Lung (tissue), 12 donors: ENCODE results near the gene PTTG1IP2. TPM values are rescaled to one million over a fixed set of nuclear protein-coding genes. Genes with fewer than 3 reads are reported as not detected.

Source experiments
- ATAC-seq: fragments of 200-7000 bp; cut with Tn5 transposase; one replicate; pipeline ENCODE4 v1.9.1; 2020; ENCODE audit warnings: moderate number of reproducible peaks; ENCODE audit not compliant: insufficient read depth, low FRiP score
- DNase-seq, 3 donors: peaks; one replicate each; pipeline ENCODE4 v3.0.0-alpha.2; 2013 to 2017
- H3K27ac ChIP-seq, 2 donors: one replicate each; pipeline ENCODE4 v1.5.1; 2013; ENCODE audit warnings: mild to moderate bottlenecking in 2 of 2, moderate library complexity in 2 of 2, control low read depth in 1 of 2, inconsistent platforms in 1 of 2, low read depth in 1 of 2, low read length in 1 of 2
- H3K27me3 ChIP-seq, 3 donors: one replicate each; pipeline ENCODE4 v1.5.1; 2013; ENCODE audit warnings: low read length in 2 of 3; ENCODE audit not compliant: control insufficient read depth in 3 of 3, insufficient read depth in 3 of 3
- H3K36me3 ChIP-seq, 4 donors: one replicate each; pipeline ENCODE4 v1.5.1; 2013; ENCODE audit warnings: low read length in 4 of 4, mild to moderate bottlenecking in 1 of 4, moderate library complexity in 1 of 4; ENCODE audit not compliant: control insufficient read depth in 4 of 4, insufficient read depth in 4 of 4
- H3K4me1 ChIP-seq, 5 donors: one replicate each; pipeline ENCODE4 v1.5.1; 2013; ENCODE audit warnings: low read length in 5 of 5, mild to moderate bottlenecking in 2 of 5, moderate library complexity in 1 of 5; ENCODE audit not compliant: control insufficient read depth in 5 of 5, insufficient read depth in 5 of 5
- H3K4me3 ChIP-seq: one replicate; pipeline ENCODE4 v1.5.1; 2013; ENCODE audit warnings: mild to moderate bottlenecking, control low read depth, moderate library complexity
- H3K9ac ChIP-seq, 2 donors: one replicate each; pipeline ENCODE4 v1.5.1; 2013; ENCODE audit warnings: low read length in 2 of 2, control low read depth in 1 of 2; ENCODE audit not compliant: insufficient read depth in 1 of 2
- H3K9me3 ChIP-seq, 4 donors: one replicate each; pipeline ENCODE4 v1.5.1; 2013; ENCODE audit warnings: low read length in 3 of 4, mild to moderate bottlenecking in 1 of 4, moderate library complexity in 1 of 4; ENCODE audit not compliant: control insufficient read depth in 4 of 4, insufficient read depth in 3 of 4
- WGBS, 2 donors: extraction: QIAGEN DNeasy Blood & Tissue Kit; methylation state at CpG; one replicate each; pipeline ENCODE4 v1.1.7; 2013; 5-methylcytosine and 5-hydroxymethylcytosine counted together
- polyA plus RNA-seq, 2 donors: library from polyadenylated mRNA; stranded (reverse); fragments of 200-250 nt; gene quantifications; one replicate each; pipeline ENCODE4 v1.2.1, GENCODE V29; 2013
- total RNA-seq, 2 donors: library from RNA; depleted of rRNA in 1 of 2; stranded (reverse); fragments of >200 nt in 1 of 2; gene quantifications; one replicate each; pipeline ENCODE4 v1.2.1, GENCODE V29; 2014 to 2021
- TF ChIP-seq, protein P1 (sequence below): IDR thresholded peaks from 2 replicates; pipeline ENCODE4 v1.5.1; 2012; ENCODE audit warnings: mild to moderate bottlenecking; ENCODE audit errors: control extremely low read depth, extremely low read depth
- donor health status: control.
- donor health status: control.
- donor health status: Bipolar disorder and iron deficiency.
- donor health status: healthy.
- donor health status: DM: yes; HTN: yes; CAD: no.

The PTTG1IP2 gene
- total and polyA plus RNA-seq, 4 donors, result 0.89 TPM; not detected in 3

DNA sequence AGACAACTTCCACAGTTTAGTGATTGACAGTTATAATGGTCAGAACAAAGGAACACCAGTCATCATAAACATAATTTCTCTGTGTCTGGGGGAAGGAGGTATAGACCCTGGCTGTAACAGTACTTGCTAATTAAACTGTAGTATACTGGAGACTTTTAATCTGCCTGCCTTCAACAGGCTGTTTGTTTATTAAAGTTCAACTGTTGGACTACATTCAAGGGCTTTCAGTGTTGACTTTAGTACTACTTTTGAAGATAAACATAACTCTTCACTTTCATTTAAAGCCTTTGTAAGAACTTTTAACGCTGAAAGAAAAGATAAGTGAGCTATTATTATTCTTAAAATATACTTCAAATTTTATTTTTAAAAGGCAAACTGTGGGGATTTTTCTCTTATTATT is 15.5 kb upstream of the PTTG1IP2 start:
- no peaks in the 10 kb centered on the region for H3K36me3 ChIP-seq
- DNase-seq (peak in 2 of 3 donors; percentile 43 to 46), ATAC-seq (no peak)
- H3K27me3 ChIP-seq, result no peaks in the 10 kb centered on the region
- no peaks in the 10 kb centered on the region for H3K9me3 ChIP-seq
- H3K27ac ChIP-seq, result no peak overlapping the region
- TF ChIP-seq, protein P1, sequence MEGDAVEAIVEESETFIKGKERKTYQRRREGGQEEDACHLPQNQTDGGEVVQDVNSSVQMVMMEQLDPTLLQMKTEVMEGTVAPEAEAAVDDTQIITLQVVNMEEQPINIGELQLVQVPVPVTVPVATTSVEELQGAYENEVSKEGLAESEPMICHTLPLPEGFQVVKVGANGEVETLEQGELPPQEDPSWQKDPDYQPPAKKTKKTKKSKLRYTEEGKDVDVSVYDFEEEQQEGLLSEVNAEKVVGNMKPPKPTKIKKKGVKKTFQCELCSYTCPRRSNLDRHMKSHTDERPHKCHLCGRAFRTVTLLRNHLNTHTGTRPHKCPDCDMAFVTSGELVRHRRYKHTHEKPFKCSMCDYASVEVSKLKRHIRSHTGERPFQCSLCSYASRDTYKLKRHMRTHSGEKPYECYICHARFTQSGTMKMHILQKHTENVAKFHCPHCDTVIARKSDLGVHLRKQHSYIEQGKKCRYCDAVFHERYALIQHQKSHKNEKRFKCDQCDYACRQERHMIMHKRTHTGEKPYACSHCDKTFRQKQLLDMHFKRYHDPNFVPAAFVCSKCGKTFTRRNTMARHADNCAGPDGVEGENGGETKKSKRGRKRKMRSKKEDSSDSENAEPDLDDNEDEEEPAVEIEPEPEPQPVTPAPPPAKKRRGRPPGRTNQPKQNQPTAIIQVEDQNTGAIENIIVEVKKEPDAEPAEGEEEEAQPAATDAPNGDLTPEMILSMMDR, result no peak
- no peak overlapping the region for H3K4me3 ChIP-seq
- H3K9ac ChIP-seq, result no peak overlapping the region
- WGBS, 2 donors, result 35 to 77% methylated on average over 1 of the region's 1 CpG
- no peaks in the 10 kb centered on the region for H3K4me1 ChIP-seq

DNA sequence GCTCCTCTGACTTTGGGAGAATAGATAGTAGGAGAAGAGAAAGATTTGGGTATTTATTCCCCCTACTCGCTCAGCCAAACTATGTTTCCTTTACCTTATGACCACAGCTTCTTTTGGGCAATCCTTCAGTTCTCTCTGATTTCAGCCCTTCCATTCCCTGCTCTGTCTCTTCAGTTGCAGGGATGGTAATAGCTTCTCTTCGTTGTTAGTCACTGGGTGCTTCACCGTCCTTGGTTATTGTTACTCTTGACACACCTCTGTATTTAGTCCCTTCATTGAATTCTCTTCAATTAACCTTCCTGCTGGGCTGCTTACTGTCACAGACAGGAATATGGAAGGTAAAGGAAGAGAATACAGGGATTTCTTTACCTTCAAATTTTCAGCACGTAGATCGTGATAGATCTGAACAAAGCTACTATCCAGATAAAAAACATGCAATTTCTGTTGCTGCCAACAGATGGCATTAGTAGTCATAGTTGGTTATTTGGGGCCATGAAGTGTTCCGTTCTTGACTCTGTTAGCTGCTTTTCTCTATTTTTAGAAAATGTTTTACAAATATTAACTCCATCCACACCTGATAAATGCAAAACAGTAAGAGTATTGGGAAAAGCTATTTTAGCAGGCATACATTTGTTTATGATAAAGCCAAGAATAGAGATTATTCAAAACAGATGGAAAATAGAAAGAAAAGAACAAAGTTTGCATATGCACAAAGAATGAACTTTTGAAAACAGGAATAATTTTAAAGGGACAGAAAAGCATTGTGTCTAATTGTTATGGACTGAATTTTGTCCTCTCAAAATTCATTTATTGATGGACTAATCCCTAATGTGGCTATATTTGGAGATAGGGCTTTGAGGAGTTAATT is 14.0 kb upstream of the PTTG1IP2 start:
- TF ChIP-seq, protein P1, result peak; percentile 42
- DNase-seq (peak in 2 of 3 donors; percentile 75 to 77), ATAC-seq (no peak)
- Histone ChIP-seq H3K4me3 (no peak overlapping the region), H3K4me1 (no peaks in the 10 kb centered on the region), H3K36me3 (no peaks in the 10 kb centered on the region), H3K9me3 (no peaks in the 10 kb centered on the region), H3K27ac (no peak overlapping the region), H3K27me3 (no peaks in the 10 kb centered on the region), H3K9ac (peak overlapping the region in 1 of 2 donors; percentile 15)
- 36 to 38% methylated on average over 6 of the region's 6 CpGs for WGBS, 2 donors

DNA sequence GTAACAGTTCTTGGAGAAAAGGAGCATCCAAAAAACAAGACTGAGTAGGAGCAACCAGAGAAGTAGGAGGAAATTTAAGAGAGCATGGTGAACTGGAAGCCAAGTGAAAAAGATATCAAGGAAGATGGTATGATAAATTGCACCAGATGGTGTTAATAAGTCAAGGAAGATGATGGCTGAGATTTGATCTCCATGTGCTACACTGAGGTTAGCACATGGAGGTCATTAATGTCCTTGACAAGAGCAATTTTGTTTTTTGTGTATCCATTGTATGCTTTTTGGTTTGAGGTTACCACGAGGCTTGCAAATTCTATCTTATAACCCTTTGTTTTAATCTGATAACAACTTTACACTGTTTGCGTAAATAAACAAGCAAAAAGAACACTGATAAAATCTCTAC is 11.3 kb upstream of the PTTG1IP2 start:
- WGBS, 2 donors, result 70 to 78% methylated on average over 2 of the region's 2 CpGs
- no peak for DNase-seq
- H3K27ac ChIP-seq, result no peak overlapping the region
- H3K4me1 ChIP-seq, result peaks cover 0 to 7% (median 0%) of the 10 kb centered on the region in 5 donors
- no peaks in the 10 kb centered on the region for H3K27me3 ChIP-seq
- no peak overlapping the region for H3K4me3 ChIP-seq
- no peaks in the 10 kb centered on the region for H3K9me3 ChIP-seq
- TF ChIP-seq, protein P1, result no peak
- no peaks in the 10 kb centered on the region for H3K36me3 ChIP-seq
- no peak overlapping the region for H3K9ac ChIP-seq
- no peak for ATAC-seq
